Ectodermal cell (in vitro differentiated cells): ENCODE measurements around the gene IL2RA.

Experiments
- H3K27ac ChIP-seq: 2 replicates; pipeline ENCODE4 v1.7.0; 2013; ENCODE audit warnings: mild to moderate bottlenecking, low read depth, low read length; ENCODE audit not compliant: insufficient read depth, poor library complexity, severe bottlenecking
- H3K27me3 ChIP-seq: 2 replicates; pipeline ENCODE4 v1.7.0; 2013; ENCODE audit warnings: mild to moderate bottlenecking, low read length; ENCODE audit not compliant: insufficient read depth, control insufficient read depth, poor library complexity, severe bottlenecking
- H3K36me3 ChIP-seq: one replicate; pipeline ENCODE4 v1.7.0; 2013; ENCODE audit warnings: low read length; ENCODE audit not compliant: control insufficient read depth, insufficient read depth
- H3K4me1 ChIP-seq: one replicate; pipeline ENCODE4 v1.7.0; 2013; ENCODE audit warnings: low read length; ENCODE audit not compliant: control insufficient read depth, insufficient read depth
- H3K4me3 ChIP-seq: 2 replicates; pipeline ENCODE4 v1.7.0; 2013; ENCODE audit warnings: low read depth, low read length, control low read depth; ENCODE audit not compliant: insufficient read depth
- H3K9me3 ChIP-seq: 2 replicates; pipeline ENCODE4 v1.7.0; 2013; ENCODE audit warnings: mild to moderate bottlenecking, low read length, moderate library complexity; ENCODE audit not compliant: control insufficient read depth
- WGBS, 2 experiments: methylation state at CpG; one replicate each; pipeline ENCODE4 v1.1.7; 2013; ENCODE audit warnings: missing lambda C conversion rate in 2 of 2; 5-methylcytosine and 5-hydroxymethylcytosine counted together

The IL2RA gene

DNA sequence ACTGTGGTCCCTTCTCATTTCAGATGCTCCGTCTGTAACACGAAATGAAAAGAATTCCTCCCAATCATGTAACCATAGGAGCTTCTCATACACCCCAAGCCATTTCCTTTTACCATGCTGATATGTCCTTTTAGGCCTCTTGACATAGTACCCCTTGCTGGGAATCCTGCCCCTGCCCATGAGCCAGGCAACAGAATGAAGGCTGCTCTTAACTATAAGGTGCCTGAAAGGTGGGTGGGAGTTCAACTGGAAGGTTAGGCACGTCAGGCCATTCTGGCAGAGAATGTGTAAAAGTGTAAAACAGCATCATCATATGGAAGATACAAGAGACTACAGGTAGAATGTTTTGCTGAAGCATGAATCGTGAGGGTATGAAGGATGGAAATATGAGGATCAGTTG, 22.5 kb downstream of the IL2RA start:
- no peaks in the 10 kb centered on the region for H3K27me3 ChIP-seq
- 88 to 90% methylated on average over 4 of the region's 4 CpGs for WGBS, 2 experiments
- no peak overlapping the region for H3K27ac ChIP-seq
- H3K36me3 ChIP-seq = no peaks in the 10 kb centered on the region
- no peak overlapping the region for H3K4me3 ChIP-seq
- no peaks in the 10 kb centered on the region for H3K9me3 ChIP-seq
- H3K4me1 ChIP-seq = peaks cover 5% of the 10 kb centered on the region

DNA sequence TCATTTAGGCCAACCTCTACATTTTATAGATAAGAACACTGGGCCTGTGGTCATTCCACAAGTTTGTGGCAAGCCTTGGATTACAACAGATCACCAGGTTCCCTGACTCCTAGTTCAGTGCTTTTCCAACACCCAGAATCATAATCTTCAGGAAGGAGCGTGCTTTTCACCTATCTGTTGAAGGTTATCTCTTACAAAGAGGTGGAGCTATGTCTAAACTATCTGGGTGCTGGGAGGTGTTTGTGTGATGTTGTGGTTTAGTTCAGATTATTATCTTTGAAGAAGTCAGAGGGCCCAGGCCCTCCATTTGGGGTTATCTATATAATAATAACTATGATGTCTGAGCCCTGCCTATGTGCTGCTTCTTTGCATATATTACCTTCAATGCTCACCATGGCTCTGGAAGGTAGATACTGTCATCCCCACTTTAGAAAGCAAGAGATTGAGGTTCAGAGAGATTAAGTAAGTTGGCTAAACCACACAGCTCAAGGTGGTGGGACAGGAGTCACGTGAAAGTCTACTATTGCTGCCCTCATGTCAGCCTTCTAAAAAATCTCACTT, 24.0 kb downstream of the IL2RA start:
- no peak overlapping the region for H3K27ac ChIP-seq
- H3K9me3 ChIP-seq = no peaks in the 10 kb centered on the region
- no peaks in the 10 kb centered on the region for H3K36me3 ChIP-seq
- peaks cover 5% of the 10 kb centered on the region for H3K4me1 ChIP-seq
- H3K27me3 ChIP-seq = no peaks in the 10 kb centered on the region
- no peak overlapping the region for H3K4me3 ChIP-seq
- 92 to 100% methylated on average over 2 of the region's 2 CpGs for WGBS, 2 experiments

DNA sequence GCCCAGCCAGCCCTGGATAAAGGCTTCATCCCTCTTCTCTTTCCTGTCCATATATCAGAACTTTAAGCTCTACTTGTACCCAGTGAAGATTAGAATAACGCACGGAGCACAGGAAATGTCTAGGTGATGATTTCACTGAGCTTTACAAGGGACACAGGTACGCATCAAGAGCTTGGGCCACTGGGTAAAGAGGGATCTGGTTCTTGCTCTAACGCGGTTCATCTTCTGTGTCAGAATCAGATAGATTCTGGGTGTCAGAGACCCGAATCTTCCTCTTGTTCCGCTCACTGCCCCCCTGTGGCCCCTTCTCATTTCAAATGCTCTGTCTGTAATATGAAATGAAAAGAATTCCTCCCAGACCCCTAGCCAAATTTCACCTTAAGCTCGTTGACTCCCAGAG, 24.7 kb downstream of the IL2RA start:
- H3K27me3 ChIP-seq = no peaks in the 10 kb centered on the region
- WGBS, 2 experiments = 90% methylated on average over 8 of the region's 8 CpGs

DNA sequence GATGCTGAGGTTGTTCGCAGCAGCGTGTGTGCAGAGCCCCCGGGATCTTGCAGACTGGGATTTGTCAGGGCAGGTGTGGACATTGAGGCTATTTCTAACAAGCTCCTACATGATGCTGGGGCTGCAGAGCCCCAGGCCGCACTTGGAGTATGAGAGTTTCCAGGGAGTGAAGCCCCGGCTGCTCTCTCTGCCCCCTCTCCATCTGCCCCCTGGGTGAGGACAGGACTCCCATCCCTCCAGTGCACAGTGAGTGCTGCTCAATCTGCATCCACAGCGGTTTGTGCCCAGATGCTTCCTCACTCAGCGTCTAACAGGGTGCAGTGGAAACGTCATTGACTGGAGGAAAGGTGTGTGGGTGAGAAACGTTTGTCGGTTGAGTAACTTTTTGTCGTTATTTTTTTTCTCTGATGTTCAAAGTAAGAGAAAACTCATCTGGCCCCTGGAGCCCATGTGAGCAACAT, 25.3 kb downstream of the IL2RA start:
- H3K36me3 ChIP-seq = no peaks in the 10 kb centered on the region
- no peaks in the 10 kb centered on the region for H3K27me3 ChIP-seq
- no peak overlapping the region for H3K4me3 ChIP-seq
- peaks cover 5% of the 10 kb centered on the region for H3K4me1 ChIP-seq
- H3K9me3 ChIP-seq = no peaks in the 10 kb centered on the region
- 93 to 94% methylated on average over 11 of the region's 11 CpGs for WGBS, 2 experiments
- no peak overlapping the region for H3K27ac ChIP-seq

More for the DNA sequence above, 24.7 kb downstream of the IL2RA start:
- Histone ChIP-seq H3K9me3 (no peaks in the 10 kb centered on the region), H3K4me3 (no peak overlapping the region), H3K27ac (no peak overlapping the region), H3K36me3 (no peaks in the 10 kb centered on the region), H3K4me1 (peaks cover 5% of the 10 kb centered on the region)

DNA sequence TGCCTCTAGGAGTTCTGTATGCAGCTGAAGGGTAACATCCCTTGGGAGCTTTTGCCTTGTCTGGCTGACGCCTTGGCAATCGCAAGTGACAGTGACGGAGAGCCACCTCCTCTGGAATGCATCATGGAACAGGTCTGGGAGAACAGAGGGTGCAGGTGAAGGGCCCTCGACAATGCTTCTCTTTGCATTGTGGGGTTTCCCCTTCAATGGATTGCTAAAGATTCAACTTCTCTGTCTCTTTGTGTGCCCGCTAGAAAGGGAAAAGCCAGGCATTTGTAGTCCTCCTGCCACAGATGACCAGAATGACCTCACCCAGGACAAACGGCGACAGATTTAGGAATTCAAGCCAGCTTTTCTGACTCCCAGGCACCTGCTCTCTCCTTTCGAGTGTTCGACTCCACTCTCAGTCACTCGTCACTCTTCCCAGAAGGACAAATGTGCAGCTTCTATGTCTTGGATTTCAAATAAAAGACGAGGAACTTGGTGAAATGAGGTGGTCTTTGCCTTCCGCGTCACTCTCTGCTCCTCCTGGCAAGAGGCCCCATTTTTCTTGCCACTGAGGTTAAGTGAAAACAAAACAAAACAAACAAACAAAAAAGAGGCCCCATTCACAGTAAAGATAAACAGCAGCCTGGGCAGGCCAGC, 26.1 kb downstream of the IL2RA start:
- no peaks in the 10 kb centered on the region for H3K36me3 ChIP-seq
- H3K4me1 ChIP-seq = peaks cover 5% of the 10 kb centered on the region
- no peaks in the 10 kb centered on the region for H3K27me3 ChIP-seq
- H3K27ac ChIP-seq = no peak overlapping the region
- H3K4me3 ChIP-seq = no peak overlapping the region
- WGBS, 2 experiments = 84 to 90% methylated on average over 13 of the region's 13 CpGs
- no peaks in the 10 kb centered on the region for H3K9me3 ChIP-seq

DNA sequence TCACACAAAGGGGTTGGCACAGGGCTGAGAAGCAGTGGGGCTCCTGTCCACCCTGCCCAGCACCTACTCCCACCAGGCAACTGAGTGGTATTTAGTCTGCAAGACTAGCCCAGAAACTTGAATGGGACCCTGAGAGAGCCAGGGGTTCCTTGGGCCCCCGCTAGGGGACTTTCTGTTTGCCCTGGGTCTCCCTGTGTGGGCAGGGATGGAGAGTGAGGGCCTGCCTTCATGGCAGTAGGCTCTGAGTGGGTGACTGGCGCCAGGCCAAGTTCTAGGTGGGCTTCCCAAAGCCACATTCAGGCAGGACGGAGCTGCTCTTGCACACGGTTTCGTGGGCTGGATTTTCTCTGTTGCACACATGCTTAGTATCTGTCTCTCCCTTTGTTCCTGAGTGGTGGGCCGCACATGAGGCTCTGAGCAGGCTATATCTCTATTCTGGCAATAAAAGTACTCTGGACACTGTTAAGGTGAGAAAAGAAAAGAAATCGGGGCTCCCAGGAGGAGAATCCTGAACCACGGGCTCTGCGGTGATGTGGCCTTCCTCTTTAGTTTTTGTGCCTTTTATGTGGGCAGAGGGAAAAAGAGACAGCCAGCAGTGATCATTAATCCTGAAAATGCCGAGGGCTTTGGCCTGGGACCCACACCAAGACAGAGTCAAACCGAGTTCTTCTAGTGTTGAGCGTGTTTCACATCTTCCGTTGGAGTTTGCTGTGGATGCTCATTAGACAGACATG, 26.9 kb downstream of the IL2RA start:
- 92 to 95% methylated on average over 13 of the region's 13 CpGs for WGBS, 2 experiments
- H3K4me1 ChIP-seq = peaks cover 5% of the 10 kb centered on the region
- H3K27ac ChIP-seq = no peak overlapping the region

DNA sequence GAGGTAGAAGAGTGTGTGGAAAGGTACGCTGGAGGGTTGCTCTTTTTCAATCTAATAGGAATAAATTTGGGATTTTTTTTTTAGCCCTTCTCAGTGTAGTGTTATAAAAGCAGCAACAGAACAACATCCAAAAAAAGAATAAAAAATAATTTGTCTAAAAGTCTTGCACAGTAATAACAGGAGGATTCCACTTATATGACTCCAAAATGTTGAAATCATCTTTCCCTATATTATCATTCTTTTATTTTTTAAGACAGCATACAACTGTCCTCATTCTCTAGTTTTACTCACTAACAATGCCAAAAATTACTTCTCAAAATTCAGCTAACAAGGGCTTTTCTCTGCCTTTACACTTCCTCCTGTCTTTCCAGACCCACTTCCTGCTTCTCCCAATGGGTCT, 27.8 kb downstream of the IL2RA start:
- 67 to 100% methylated on average over 1 of the region's 1 CpG for WGBS, 2 experiments
- H3K27ac ChIP-seq = no peak overlapping the region
- H3K27me3 ChIP-seq = no peaks in the 10 kb centered on the region
- H3K4me1 ChIP-seq = peaks cover 5% of the 10 kb centered on the region
- no peaks in the 10 kb centered on the region for H3K9me3 ChIP-seq
- no peak overlapping the region for H3K4me3 ChIP-seq
- H3K36me3 ChIP-seq = no peaks in the 10 kb centered on the region

More for the DNA sequence above, 26.9 kb downstream of the IL2RA start:
- Histone ChIP-seq H3K4me3 (no peak overlapping the region), H3K9me3 (no peaks in the 10 kb centered on the region), H3K27me3 (no peaks in the 10 kb centered on the region), H3K36me3 (no peaks in the 10 kb centered on the region)

DNA sequence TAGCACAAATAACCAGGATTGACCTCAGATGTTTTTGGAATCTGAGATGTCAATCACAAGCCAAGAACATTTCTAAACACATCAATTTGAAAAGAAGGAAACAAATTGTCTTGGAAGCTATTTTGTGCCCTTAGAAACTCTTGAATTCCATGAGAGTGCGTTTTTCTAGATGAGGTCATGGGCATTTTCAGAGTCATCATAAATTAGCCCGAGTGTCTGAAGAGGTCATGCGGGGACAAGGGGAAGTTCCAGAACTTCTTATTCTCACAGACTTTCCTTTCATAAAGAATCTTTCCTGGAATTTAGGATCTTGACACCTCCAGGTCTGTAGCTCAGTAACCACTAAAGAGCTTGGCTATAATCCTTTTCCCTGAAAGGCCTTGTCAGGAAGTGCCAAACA, 28.2 kb downstream of the IL2RA start:
- H3K9me3 ChIP-seq = no peaks in the 10 kb centered on the region
- peaks cover 5% of the 10 kb centered on the region for H3K4me1 ChIP-seq
- WGBS, 2 experiments = 91 to 96% methylated on average over 3 of the region's 3 CpGs

DNA sequence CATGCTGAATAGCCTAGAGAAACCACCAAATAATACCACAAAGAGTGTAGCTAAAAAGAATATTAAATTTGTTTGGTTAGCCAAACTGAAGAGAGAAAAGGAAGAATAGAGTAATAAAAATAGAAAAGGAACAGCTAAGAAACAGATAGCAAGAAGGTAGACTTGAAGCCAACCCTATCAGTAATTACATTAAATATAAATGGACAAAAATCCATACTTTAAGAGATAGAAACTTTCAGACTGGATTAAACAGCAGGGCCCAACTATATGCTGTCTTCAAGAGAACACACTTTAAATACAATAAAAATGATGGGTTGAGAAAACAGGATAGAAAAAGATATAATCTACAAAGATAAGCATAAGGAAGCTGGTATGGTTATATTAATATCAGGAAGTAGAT, 31.2 kb downstream of the IL2RA start:
- no peak overlapping the region for H3K4me3 ChIP-seq
- peaks cover under 1% of the 10 kb centered on the region for H3K4me1 ChIP-seq

More for the DNA sequence above, 28.2 kb downstream of the IL2RA start:
- H3K4me3 ChIP-seq = no peak overlapping the region
- no peaks in the 10 kb centered on the region for H3K27me3 ChIP-seq
- H3K36me3 ChIP-seq = no peaks in the 10 kb centered on the region
- H3K27ac ChIP-seq = no peak overlapping the region

DNA sequence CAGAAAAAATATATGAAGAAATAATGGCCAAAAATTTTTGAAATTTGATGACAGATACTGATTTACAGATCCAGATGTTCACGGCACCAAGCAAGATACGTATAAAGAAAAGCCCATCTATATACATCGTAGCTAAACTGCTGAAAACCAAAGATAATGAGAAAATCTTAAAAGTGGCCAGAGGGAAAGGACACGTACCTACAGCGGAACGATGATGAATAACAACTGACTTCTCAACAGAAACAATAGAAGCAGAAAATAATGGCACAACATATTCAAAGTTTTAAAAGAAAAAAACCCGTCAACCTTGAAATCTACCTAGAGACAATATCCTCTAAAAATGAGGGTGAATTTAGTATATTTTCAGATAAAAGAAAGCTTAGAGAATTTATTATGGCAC, 31.9 kb downstream of the IL2RA start:
- Histone ChIP-seq H3K27me3 (no peaks in the 10 kb centered on the region), H3K27ac (no peak overlapping the region), H3K9me3 (no peaks in the 10 kb centered on the region), H3K4me1 (no peaks in the 10 kb centered on the region), H3K36me3 (no peaks in the 10 kb centered on the region), H3K4me3 (no peak overlapping the region)
- 96% methylated on average over 6 of the region's 7 CpGs for WGBS, 2 experiments

More for the DNA sequence above, 31.2 kb downstream of the IL2RA start:
- no peaks in the 10 kb centered on the region for H3K9me3 ChIP-seq
- no peaks in the 10 kb centered on the region for H3K36me3 ChIP-seq
- no peaks in the 10 kb centered on the region for H3K27me3 ChIP-seq
- no peak overlapping the region for H3K27ac ChIP-seq
